HG03442 (cell line): ENCODE measurements around the gene OSMR.
"Not testable (repeated sequence)": the region's sequence is repeated elsewhere in the genome, so short reads cannot be mapped to it uniquely, and the experiment has no call there.

Experiments used
- ATAC-seq: cut with Tn5 transposase; IDR thresholded peaks from one replicate; pipeline ENCODE4 v1.9.1; 2021; ENCODE audit warnings: mild to moderate bottlenecking, moderate library complexity; ENCODE audit not compliant: unreplicated experiment

The OSMR gene

DNA sequence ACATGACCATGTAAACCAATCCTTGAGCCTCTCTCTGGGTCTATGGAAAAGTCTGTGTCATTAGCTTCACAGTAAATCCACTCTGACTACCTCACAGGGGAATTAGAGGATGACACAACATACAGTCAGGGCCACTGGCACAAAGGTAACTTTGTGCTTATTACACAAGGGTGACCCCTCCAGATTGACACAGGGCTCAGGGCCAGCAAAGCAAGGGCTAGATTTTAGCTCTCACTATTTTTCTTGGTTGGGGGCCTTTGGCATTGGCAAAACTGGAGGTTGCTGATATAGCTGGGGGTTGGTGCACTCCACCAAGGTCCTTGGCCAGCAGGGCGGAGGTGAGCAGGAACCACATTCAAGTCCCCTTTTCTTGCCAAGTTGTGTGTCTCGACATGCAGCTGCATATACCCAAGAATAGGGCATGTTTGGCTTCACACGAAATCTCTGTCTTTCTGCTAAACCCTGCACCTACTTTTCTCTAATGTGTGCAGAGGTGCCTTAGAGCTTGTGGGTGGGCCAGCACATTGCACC is 15.2 kb upstream of the OSMR start:
- ATAC-seq, result no peak

GRCh38 chr5:38831117-38831516 is 14.7 kb upstream of the OSMR start:
- ATAC-seq, result no peak

- ATAC-seq, result no peak
Measured at GRCh38 chr5:38831909-38832308, 13.9 kb upstream of the OSMR start.

DNA sequence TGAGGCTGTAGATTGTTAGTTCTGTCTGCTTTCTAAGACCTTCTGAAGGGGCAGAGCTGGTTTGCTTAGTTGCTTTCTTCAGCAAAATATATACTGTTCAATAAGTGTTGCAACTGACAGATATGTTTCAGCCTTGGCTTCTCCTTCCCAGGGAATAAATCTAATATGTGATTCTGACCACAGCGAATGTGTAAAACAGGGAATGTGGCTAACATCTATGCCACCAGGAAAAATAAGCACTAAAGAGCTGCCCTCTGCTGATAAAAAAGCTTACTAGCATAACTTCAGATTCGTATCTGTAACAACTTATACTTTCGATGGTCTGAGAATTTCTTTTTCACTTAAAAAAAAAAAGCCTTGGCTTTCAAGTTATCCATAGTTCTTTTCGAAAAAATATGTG is 13.0 kb upstream of the OSMR start:
- ATAC-seq, result no peak

- ATAC-seq, result no peak
Measured at GRCh38 chr5:38835887-38836286, 9.9 kb upstream of the OSMR start.

DNA sequence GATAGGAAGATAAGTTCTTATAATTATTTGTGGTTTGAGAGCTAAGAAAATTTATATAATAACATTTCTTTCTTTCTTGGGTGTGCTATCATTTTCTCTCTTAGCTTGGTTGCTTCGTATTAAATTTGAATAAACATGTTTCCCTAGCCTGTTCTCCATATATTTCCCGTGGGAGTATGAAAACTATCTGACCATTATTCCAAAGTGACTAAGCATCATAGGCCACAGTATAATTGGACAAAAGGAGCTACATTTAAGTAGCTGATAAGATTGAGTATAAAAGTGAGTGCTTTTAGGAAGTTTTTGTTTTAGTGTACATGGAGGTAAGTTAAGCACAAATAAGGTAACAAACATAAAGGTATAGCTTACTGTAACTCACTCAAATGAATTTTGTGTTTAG is 8.4 kb upstream of the OSMR start:
- ATAC-seq, result no peak

GRCh38 chr5:38837932-38838331 is 7.9 kb upstream of the OSMR start:
- ATAC-seq, result no peak

- no peak for ATAC-seq
Measured at GRCh38 chr5:38843665-38844064, 2.1 kb upstream of the OSMR start.

DNA sequence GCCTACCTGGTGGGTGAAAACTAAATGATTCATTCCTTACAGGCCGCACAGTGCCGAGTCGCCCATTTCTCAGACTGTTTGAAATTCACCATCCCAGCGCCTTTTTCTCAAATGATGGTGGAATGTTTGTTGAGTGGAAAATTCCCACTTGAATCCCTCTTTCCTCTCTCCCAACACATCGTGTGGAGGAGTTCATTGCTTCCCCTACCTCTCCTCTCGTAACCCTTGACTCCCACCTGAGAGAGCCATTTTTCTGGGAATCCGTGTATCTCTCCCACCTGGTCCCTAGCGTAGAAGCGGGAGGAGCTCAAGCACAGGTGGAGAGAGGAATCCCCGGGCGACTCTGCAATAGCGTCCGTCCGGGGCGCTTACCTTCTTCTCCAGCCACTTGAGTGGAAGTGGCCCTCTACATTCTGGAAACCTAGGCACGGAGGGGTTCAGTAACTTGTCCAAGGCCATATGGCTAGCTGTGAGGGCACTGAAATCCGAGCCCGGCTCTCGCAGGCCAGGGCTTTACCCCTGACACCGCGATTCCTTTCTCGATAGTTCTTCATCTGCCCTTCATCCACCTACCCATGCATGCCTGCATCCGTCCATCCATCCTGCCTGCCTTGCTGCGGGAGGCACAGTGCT is 683 bp downstream of the OSMR start:
- no peak for ATAC-seq

DNA sequence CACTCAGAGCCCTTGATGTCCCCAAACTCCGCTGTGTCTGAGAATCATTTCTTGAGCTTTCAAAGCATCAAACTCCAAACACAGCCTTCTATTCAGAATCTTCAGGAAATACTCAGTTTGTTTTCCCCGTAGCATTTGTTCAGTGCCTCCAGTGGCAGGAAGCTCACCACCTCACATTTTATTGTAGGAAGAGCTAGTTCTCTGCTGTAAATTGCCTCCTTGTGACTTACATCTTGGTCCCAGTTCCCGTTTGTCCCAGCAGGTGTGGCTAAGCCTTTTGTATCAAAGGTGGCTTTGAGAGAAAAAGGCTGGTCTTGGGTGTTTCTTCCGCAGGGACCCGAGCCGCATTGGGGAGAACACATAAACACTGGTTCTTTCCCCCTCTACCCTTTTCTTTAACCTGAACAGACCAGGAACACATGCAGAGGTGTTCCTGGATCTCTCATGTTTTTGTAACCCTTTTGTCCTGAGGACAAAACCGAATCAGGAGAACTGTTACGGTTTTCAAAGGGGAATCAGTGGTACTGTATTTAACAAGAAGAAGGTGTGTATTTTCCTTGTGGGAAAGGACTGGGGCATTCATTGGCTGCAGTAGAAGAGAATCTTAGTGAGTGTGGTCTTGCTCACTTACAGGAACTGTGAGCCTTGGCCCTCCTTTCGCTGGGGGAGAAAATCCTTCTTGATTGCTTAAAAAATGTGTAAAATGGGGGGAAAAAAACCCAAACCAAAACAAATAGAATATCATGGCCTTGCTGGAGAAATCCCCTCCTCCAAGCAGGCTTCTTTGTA is 1.9 kb downstream of the OSMR start:
- ATAC-seq, result no peak

DNA sequence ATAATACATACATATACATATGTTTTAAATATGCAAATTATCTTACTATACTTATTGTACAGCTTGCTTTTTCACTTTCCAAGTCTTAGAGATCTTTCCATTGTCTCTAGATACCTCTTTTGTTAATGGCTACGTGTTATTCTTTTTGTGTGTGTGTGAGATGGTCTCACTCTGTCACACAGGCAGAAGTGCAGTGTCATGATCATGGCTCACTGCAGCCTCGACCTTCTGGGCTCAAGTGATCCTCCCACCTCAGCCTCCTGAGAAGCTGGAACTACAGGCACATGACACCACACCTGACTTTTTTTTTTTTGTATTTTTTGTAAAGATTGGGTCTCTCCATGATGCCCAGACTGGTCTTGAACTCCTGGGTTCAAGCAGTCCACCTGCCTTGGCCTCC is 2.8 kb downstream of the OSMR start:
- ATAC-seq, result no peak

- ATAC-seq, result not testable (repeated sequence)
Measured at GRCh38 chr5:38851640-38852039, 5.8 kb downstream of the OSMR start.

DNA sequence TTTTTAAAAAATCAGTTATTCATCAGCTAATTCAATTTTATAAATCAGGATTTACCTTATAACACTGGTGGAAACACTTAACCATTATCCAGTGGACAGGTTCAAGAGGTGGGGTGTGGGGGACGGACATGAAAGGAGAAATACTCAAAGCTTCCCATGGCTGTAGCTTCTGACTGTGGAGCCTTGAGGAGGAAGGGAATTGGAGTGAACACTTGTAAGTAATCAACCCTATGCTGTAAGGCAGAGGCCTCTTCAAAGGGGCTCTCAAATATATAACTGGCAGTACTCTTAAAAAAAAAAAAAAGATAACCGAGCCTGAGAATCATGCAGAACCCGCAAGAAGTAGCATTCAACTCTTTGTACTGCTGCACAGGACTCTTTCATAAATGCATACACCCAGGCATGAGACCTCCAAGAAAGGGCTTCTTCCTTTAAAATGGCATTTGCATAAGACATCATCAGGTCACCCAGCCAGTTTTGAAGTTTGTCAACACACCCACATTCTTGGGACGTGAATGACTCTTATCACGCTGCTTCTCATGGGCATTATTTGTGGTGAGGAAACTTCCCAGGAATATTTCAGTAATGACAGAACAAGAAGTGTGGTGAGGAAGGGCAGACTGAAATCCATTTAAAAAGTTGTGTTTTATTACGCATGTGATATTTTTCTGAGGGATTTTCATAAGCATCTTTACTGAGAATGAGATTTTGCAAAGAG is 8.1 kb downstream of the OSMR start:
- ATAC-seq, result no peak

- ATAC-seq, result no peak
Measured at GRCh38 chr5:38854907-38855306, 9.1 kb downstream of the OSMR start.

DNA sequence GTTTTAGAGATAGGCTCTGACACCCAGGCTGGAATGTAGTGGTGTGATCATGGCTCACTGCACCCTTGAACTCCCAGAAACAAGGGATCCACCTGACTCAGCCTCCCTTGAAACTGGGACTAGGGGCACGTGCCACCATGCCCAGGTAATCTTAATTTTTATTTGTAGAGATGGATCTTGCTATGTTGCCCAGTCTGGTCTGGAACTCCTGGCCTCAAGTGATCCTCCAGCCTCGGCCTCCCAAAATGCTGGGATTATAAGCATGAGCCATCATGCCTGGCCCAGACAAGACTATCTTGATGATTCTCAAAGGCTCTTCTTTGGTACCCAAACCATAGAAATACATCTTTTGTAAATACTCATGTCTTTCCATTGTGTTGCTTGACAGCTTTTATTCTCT is 10.8 kb downstream of the OSMR start:
- ATAC-seq, result no peak

DNA sequence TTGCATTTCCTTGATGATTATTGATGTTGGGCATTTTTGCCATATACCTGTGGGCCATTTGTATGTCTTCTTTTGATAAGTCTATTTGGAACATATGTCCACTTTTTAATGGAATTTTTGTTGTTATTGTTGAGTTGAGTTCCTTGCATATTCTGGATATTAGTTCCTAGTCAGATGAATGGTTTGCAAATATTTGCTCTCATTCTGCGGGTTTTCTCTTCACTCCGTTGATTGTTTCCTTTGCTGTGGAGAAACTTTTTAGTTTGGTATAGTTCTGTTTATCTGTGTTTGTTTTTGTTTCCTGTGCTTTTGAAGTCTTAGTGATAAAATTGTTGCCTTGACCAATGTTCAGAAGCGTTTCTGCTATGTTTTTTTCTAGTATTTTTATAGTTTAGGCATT is 13.0 kb downstream of the OSMR start:
- ATAC-seq, result no peak

GRCh38 chr5:38861986-38862770 is 16.4 kb downstream of the OSMR start:
- ATAC-seq, result not testable (repeated sequence)

DNA sequence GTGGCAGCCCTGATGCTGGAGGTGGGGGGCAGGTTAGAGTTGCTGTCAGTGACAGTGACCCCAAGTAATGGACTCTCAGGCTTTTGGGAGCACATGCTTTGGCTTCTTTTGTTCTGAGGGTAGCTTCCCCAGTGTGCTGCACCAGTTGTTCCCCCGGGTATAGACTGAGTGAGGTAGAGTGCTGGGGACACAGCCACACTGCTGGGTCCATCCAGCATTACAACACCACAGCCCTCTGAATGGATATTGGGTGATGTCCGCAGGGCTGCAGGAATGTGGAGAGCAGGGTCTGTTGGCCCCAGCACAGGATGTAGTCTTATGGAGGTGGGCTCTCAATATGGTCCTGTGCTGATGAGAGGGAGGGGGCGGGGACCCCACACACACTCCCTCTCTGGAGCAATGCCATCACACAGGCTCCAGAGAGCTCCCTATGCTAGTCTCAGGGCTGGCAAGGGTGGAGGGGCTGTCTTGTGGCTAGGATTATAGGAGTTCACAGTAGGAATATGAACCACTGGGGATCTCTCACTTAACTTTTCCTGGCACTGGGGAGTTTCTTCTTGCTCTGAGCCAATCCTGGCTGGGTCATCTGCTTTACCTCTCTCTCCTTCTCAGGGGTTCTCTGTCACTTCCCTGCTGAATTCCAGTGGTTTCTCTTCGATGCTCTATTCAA is 20.7 kb downstream of the OSMR start:
- no peak for ATAC-seq

DNA sequence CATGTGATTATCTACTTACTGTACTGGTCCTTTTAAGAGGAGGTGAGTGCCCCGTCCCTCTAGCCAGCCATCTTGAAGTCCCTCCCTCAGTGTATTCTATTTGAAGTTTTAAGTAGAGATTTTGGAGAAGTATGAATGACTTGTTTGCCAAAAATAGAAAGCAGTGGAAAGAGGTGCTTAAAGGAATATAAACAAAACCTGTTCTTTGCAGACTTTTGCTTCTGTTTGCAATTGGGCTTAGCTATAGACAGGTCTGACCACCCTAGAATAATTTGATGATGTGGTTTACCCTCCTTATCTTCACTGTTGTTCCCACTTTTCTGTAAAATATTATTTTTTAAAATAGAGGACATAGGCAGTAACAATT is 21.2 kb downstream of the OSMR start:
- no peak for ATAC-seq

DNA sequence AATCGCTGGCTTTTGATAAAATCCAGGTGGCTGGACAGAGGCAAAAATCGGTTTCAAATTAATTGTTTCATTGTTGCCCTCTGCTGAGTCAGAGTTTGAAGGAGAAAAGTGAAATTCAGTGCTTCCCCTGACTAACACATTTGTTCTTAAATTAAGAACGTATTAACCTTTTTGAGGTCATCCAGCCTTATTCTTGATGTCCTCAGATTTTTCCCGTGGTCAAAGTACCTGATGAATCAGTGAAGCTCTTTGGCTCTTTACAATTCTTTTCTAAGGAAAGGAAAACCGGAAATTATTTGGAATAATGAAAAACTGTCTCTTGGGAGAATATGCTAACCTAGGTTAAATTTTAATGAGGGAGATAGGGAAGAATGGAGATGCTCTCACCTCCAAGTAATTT is 21.6 kb downstream of the OSMR start:
- ATAC-seq, result no peak

- ATAC-seq, result no peak
Measured at GRCh38 chr5:38870595-38870994, 24.8 kb downstream of the OSMR start.
